Spleen (tissue), 7 donors: ENCODE measurements around the gene B3GALT2.

ENCODE experiments used
- CTCF ChIP-seq, 11 experiments: fragments of 200-600 bp in 7 of 11; fragments of 450-650 bp in 4 of 11; sonication (generic) in 4 of 11; IDR thresholded peaks in 8 of 11; conservative IDR thresholded peaks in 3 of 11; 1 replicate in 7 of 11; 2 replicates in 4 of 11; pipeline versions ENCODE4 v1.4.0 to v1.8.0; 2016 to 2021; ENCODE audit warnings: antibody characterized with exemption in 11 of 11, inconsistent platforms in 4 of 11, mild to moderate bottlenecking in 1 of 11
- POLR2A ChIP-seq, 3 donors: fragments of 450-650 bp; IDR thresholded peaks; one replicate each; pipeline ENCODE4 v1.5.1; 2017; ENCODE audit warnings: antibody characterized with exemption in 3 of 3, mild to moderate bottlenecking in 1 of 3
- POLR2AphosphoS5 ChIP-seq, 3 donors: sonication (generic); formaldehyde crosslinking; IDR thresholded peaks; one replicate each; pipeline ENCODE4 v1.5.1; 2017; ENCODE audit warnings: antibody characterized with exemption in 3 of 3
- donor health status: DM: no; HTN: no; CAD: no; lungs with moderate emphysema.
- donor health status: DM: no; HTN: no; CAD: no.
- donor health status: DM: no; HTN: no; CAD: no.

GRCh38 chr1:193181536-193181935 is 4.9 kb downstream of the B3GALT2 start:
- TF ChIP-seq CTCF (IDR thresholded peaks at IDR 0.05 in 8 of 11, conservative IDR thresholded peaks at IDR 0.05 in 3 of 11) = no peak
- no peak for TF ChIP-seq POLR2A (IDR thresholded peaks at IDR 0.05)
- no peak for TF ChIP-seq POLR2AphosphoS5 (IDR thresholded peaks at IDR 0.05)
